ENCODE results near the gene DIAPH2. TPM values are rescaled to one million over a fixed set of nuclear protein-coding genes. Genes with fewer than 3 reads are reported as not detected.

Gene DIAPH2
- total and polyA plus RNA-seq, 2 of the 13 experiments (the other 11 are each of a cell fraction or from before 2014, with no cell fraction given): 2.1 to 8.5 TPM

- in situ Hi-C loops (cut with HindIII; ENCODE audit: extremely low pct_ligation_motif_present, low pct_unique_long_range_greater_than_20kb) (no loop called here), intact Hi-C loops (cut with micrococcal nuclease; ENCODE audit: unreplicated experiment) (no loop called here)
- no peak overlapping the region for H3K4me2 ChIP-seq (ENCODE audit: low read depth, low read length)
- ChIA-PET POLR2A (no interaction called here), CTCF (ENCODE audit: low intra/inter-chr PET ratio, low total read pairs) (no interaction called here)
- no peaks in the 10 kb centered on the region for H3K27me3 ChIP-seq (ENCODE audit: control insufficient read depth in 1 of 2, insufficient read depth in 2 of 2, low read length in 2 of 2)
- H3K27ac ChIP-seq (ENCODE audit: extremely low read length, insufficient read depth, low read length): no peak overlapping the region
- no peak for TF ChIP-seq TAF1 (CRISPR knock-in tag; IDR thresholded peaks at IDR 0.05)
- no peak for TF ChIP-seq ZFY (CRISPR knock-in tag; IDR thresholded peaks at IDR 0.05)
- TF ChIP-seq ZNF710 (CRISPR knock-in tag; IDR thresholded peaks at IDR 0.05; ENCODE audit: borderline replicate concordance): no peak
- TF ChIP-seq NFRKB (IDR thresholded peaks at IDR 0.05): no peak
- no peak for TF ChIP-seq ZKSCAN1 (IDR thresholded peaks at IDR 0.05; ENCODE audit: low read length)
- TF ChIP-seq ZBTB21 (CRISPR knock-in tag; IDR thresholded peaks at IDR 0.05): no peak
- no peak for TF ChIP-seq CENPX (CRISPR knock-in tag; IDR thresholded peaks at IDR 0.05)
- TF ChIP-seq GPN1 (CRISPR knock-in tag; IDR thresholded peaks at IDR 0.05; ENCODE audit: borderline replicate concordance): no peak
- no peak for TF ChIP-seq ZNF768 (CRISPR knock-in tag; IDR thresholded peaks at IDR 0.05)
- TF ChIP-seq KAT8 (CRISPR knock-in tag; IDR thresholded peaks at IDR 0.05): no peak
- TF ChIP-seq SYNCRIP (IDR thresholded peaks at IDR 0.05; ENCODE audit: insufficient read depth, low read depth, low read length): no peak
- TF ChIP-seq ZNF17 (CRISPR knock-in tag; IDR thresholded peaks at IDR 0.05): no peak
- no peak for TF ChIP-seq ZBTB39 (CRISPR knock-in tag; IDR thresholded peaks at IDR 0.05)
- TF ChIP-seq ZFP37 (CRISPR knock-in tag; IDR thresholded peaks at IDR 0.05; ENCODE audit: borderline replicate concordance): no peak
- no peak for TF ChIP-seq ZKSCAN5 (CRISPR knock-in tag; IDR thresholded peaks at IDR 0.05)
- no peaks in the 10 kb centered on the region for H4K20me1 ChIP-seq (ENCODE audit: insufficient read depth, low read length)
- WGBS (ENCODE audit: low lambda C conversion rate): 95% methylated on average over 1 of the region's 1 CpG
- FAIRE-seq (no peak), ATAC-seq (no peak), DNase-seq (ENCODE audit: low spot score) (no peak)
- H3K4me1 ChIP-seq (ENCODE audit: insufficient read depth, low read length): no peaks in the 10 kb centered on the region
- no peaks in the 10 kb centered on the region for H3K36me3 ChIP-seq (replicated peaks in 1 of 2; ENCODE audit: control insufficient read depth in 1 of 2, insufficient read depth in 2 of 2, low read length in 2 of 2)
- no peak overlapping the region for H3K4me3 ChIP-seq (replicated peaks in 1 of 3; ENCODE audit: insufficient read depth in 1 of 3, low read depth in 2 of 3, low read length in 3 of 3)
- H2AFZ ChIP-seq (ENCODE audit: low read length): no peak overlapping the region
- H3K9ac ChIP-seq (ENCODE audit: insufficient read depth, low read depth, low read length): no peak overlapping the region
- BruUV-seq (replicated peaks): no TSS peak
- H3K9me3 ChIP-seq (ENCODE audit: low read length): no peaks in the 10 kb centered on the region
- H3K79me2 ChIP-seq (ENCODE audit: insufficient read depth, low read length): no peaks in the 10 kb centered on the region
Observed at GRCh38 chrX:97328853-97329390, 644.3 kb downstream of the DIAPH2 start.

Measured in HepG2 (cell line).